Loucy (cell line): Measurements from ENCODE around the gene MRAS.

Experiments used
- CTCF ChIP-seq: fragments of 200-600 bp; sonication (generic); conservative IDR thresholded peaks from 2 replicates; pipeline ENCODE4 v1.5.1; 2014; ENCODE audit warnings: mild to moderate bottlenecking, antibody characterized with exemption, low read length
- EZH2phosphoT487 ChIP-seq: fragments of 200-600 bp; IDR thresholded peaks from 2 replicates; pipeline ENCODE4 v1.6.1; 2018; ENCODE audit warnings: antibody characterized with exemption, mild to moderate bottlenecking, moderate library complexity, borderline replicate concordance

GRCh38 chr3:138354376-138354775 lies 6.0 kb downstream of the MRAS start:
- TF ChIP-seq CTCF (no peak), EZH2phosphoT487 (no peak)
